G401.6 (cell line): ENCODE results near the gene CCDC160.
"Not testable (repeated sequence)": the region's sequence is repeated elsewhere in the genome, so short reads cannot be mapped to it uniquely, and the experiment has no call there.

Experiments used
- FAIRE-seq: peaks from 2 replicates; lab custom pipeline; 2012; peaks lifted over from hg19 to GRCh38; lab: Jason Lieb, UNC

Gene CCDC160

GRCh38 chrX:134236626-134237614 is at the start of gene CCDC160:
Gene CCDC160 (plus strand): TSS chrX:134237182. CDS start chrX:134244801, 7,619 bp downstream.
- FAIRE-seq, result peak; percentile 42

GRCh38 chrX:134191281-134191680 is 45.7 kb upstream of the CCDC160 start:
- FAIRE-seq, result peak; percentile 27

DNA sequence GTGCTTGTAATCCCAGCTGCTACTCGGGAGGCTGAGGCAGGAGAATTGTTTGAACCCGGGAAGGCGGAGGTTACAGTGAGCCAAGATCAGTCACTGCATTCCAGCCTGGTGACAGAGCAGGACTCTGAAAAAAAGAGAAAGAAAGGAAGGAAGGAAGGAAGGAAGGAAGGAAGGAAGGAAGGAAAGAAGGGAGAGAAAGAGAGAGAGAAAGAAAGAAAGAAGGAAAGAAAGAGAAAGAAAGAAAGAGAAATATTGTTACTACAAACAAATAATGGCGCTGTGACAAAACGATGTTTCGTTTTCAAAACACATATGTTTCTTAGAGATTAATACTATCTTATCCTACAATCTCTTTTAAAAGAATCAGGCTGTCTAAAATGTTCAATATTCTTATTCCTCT is 42.1 kb upstream of the CCDC160 start:
- no peak for FAIRE-seq

DNA sequence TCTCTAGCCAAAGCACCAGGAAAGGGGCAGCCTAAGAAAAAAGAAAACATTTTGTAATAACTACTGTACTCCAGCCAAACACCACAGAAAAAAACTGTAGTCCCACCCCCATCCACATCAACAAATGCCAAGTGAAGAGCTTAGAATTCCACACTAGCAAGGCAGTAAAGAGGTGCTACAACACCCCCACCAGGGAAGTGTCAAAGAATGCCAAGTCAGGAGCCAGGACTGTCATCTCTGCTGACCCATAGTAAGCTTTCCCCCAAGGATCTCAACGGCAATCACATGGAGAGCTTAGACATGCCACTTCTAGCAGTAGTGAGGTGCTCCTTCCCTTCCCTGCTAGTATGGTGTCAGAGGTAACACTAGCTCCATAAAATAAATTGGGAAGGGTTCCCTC is 34.4 kb upstream of the CCDC160 start:
- no peak for FAIRE-seq

DNA sequence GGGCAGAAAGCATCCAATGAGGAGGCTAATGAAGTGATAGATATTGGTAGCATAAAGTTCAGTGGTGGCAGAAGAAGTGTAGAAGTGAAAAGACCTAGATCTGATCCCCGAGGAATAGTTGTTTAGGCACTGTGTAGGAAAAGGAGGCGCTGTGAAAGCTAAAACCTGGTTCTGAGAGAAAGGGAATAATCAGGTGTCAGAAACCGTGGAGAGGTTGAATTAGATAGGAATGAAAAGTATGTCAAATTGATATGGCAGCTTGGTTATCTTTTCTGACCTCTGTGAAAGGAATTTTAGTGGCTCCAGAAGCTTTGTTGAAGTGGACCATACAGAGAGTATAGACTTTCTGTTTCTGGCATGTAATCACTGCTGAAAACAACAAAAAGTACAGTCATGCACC is 30.8 kb upstream of the CCDC160 start:
- no peak for FAIRE-seq

DNA sequence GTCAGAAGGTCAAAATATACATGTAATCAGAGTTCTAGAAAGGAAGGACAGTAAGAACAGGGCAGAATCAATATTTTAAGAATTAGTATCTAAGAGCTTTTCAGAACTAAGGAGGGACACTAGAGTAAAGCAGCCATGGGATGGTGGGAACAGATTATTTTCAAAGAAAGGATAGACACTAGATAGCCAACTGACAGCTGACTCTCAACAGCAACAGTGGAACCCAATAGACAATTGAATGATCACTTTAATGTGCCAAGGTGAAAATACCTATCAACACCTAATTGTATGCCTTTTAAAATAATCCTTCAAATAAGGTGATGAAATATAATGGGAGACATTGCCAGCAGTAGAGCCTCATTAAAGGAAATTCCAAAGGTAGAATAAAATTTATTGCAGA is 26.5 kb upstream of the CCDC160 start:
- peak; percentile 11 for FAIRE-seq

- peak; percentile 13 for FAIRE-seq
Observed at GRCh38 chrX:134235236-134235635, 1.7 kb upstream of the CCDC160 start.

GRCh38 chrX:134238144-134238543 is 1.2 kb downstream of the CCDC160 start:
- FAIRE-seq, result not testable (repeated sequence)

- peak; percentile 66 for FAIRE-seq
Observed at GRCh38 chrX:134239016-134239415, 2.0 kb downstream of the CCDC160 start.

- no peak for FAIRE-seq
Observed at GRCh38 chrX:134240209-134240608, 3.2 kb downstream of the CCDC160 start.

- peak; percentile 58 for FAIRE-seq
Observed at GRCh38 chrX:134241960-134242619, 5.1 kb downstream of the CCDC160 start.

DNA sequence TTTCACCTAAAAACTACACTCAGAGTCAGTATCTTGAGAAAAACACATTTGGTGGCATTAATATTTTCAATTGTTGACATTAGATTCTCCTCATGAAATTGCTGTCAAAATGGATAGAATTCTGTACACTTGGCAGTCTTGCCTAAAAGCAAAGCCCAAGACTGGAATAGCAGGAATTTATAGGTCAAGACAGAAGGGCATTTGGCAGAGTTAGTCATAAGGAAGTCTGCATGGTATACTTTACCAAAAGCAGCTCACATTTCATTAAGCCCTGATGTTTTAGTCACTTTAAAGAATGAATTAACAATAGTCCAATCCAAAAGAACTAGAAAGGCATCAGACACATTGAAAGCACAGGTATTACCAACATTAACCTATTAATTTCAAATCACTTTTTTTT is 7.1 kb downstream of the CCDC160 start:
- FAIRE-seq, result peak; percentile 96

GRCh38 chrX:134246282-134246681 is 9.3 kb downstream of the CCDC160 start:
- peak; percentile 95 for FAIRE-seq

DNA sequence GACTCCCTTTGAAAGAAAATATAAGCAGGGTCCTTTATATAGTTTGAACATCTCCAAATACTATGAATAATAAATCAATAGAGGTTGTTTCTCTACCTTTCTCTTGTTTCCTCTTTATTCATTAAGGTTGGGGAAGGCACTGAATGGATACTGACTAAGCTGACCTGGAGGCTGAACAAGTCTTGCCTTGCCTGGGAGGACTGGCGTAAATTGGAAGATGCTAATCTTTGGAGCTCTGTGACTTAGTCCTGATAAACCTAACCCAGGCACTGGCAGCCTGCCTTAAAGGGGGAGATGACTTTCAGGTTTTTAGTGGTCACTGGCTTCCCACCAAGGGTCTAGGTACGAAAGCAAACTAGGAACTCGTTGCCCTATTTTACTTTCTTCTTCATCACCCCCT is 10.5 kb downstream of the CCDC160 start:
- FAIRE-seq, result no peak

DNA sequence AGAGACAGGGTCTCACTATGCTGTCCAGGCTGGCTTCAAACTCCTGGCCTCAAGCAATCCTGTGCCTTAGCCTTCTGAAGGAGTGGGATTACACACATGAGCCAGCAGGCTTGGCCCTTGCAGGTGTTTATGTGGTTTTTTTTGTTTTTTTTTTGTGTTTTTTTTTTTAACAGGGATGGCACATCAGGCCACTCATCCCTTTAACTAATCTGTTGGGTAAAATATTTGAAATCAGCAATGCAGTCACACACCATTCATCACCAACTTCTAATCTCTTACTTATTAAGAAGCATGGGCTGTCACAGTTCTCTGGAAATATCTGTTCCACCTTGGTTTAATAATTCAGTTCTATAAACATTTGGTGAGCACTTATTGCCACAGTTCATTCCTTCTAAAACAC is 12.3 kb downstream of the CCDC160 start:
- FAIRE-seq, result no peak

GRCh38 chrX:134251241-134251640 is 14.3 kb downstream of the CCDC160 start:
- no peak for FAIRE-seq

- no peak for FAIRE-seq
Observed at GRCh38 chrX:134254511-134254910, 17.5 kb downstream of the CCDC160 start.

DNA sequence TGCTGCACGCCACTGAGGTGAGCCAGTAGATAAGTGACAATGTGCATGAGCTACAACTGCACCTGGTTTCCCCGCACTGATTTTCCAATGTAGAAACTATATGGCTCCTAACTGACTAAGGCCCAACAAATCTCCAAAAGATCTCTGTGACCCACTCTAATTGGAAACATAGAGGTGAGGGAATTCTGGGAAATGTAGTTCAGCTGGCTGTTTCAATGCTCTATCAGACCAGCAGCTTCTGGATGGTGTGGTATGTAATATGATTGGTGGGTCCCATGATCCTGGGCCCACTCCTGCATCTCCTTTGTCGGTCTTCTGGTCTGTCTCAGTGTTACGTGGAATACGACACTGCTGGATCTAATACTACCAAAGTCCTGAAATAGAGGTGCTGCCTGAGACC is 18.6 kb downstream of the CCDC160 start:
- no peak for FAIRE-seq

DNA sequence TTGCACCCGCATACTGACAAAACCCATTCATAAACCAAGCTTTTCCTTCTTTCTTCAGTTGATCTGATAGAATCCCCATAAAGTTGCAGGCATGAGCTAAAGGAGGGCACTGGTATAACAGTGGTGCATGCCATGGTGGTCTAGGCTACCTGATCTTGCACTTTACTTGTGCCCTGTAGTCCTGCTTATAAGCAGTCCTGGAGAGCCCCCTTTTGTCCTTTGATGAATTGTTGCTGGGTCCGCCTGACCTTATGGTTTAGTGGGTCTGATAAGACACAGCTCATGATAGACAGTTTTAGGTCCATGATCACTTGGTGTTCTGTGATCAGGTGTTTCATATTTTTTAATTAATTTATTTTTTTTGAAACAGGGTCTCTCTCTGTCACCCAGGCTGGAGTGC is 19.7 kb downstream of the CCDC160 start:
- FAIRE-seq, result no peak

DNA sequence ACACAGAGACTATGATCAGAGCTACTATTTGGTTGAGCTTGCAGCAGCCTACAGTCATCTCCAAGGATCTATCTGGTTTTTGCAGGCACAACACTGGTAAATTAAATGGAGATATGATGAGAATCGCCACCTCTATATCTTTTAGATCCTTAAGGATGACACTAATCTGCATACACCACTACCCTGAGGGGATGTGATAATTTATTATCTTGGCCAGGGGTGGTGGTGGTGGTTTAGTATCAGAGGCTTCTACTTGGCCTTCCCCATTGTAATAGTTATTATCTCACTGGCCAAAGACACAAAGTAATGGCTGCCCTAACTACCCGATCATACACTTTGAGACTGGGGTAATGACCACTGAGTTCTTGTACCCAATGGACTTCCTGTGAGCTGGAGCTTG is 21.2 kb downstream of the CCDC160 start:
- no peak for FAIRE-seq

DNA sequence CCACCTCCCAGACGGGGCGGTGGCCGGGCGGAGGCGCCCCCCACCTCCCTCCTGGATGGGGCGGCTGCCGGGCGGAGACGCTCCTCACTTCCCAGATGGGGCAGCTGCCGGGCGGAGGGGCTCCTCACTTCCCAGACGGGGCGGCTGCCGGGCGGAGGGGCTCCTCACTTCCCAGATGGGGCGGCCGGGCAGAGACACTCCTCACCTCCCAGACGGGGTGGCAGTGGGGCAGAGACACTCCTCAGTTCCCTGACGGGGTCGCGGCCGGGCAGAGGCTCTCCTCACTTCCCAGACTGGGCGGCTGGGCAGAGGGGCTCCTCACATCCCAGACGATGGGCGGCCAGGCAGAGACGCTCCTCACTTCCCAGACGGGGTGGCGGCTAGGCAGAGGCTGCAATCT is 49.0 kb downstream of the CCDC160 start:
- not testable (repeated sequence) for FAIRE-seq

DNA sequence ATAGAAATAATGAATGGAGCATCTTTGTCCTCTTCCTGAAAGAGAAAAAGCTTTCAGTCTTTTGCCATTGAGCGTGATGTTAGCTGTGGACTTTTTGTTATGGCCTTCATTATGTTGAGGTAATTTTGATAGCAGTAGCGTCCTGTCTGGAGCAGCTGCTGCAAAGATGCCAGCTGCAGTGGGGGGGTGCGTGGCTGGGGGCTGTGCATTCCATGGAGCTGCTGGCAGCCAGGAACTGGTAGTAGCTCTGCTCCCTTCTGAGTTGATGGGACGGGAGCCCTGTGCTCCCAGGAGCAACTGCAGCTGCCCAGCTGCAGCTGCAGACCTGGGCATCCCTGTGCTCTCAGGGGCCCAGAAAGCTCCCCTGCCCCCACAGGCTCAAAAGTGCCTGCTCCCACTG is 50.4 kb downstream of the CCDC160 start:
- FAIRE-seq, result no peak

DNA sequence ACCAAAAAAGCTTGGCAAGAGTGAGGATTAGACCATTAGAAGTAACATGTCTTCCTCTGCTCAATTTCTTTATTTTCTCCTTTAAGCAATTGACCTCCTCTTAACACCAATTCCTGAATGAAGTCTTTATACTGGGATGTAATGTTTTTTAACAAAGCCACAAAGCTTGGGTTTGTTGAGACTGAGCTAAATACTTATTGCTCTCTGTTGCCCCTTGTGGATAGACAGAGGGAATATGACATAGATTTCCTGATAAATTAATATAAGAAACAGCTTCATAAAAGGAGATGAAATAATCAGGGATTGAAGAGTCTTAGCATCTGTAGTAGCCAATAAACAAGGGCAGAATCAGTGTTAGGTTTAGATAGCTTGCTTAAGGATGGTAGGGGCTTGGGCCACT is 57.6 kb downstream of the CCDC160 start:
- FAIRE-seq, result peak; percentile 6
